KOPT-K1 (cell line): Measurements from ENCODE around the gene GRK5.

ENCODE experiments used
- H3K27ac ChIP-seq: fragments of 200-600 bp; sonication (generic); 2 replicates; pipeline ENCODE4 v1.5.1; 2016; ENCODE audit warnings: antibody characterized with exemption, mild to moderate bottlenecking, low read depth, low read length; ENCODE audit not compliant: poor library complexity, severe bottlenecking
- H3K36me3 ChIP-seq: fragments of 200-600 bp; sonication (generic); 2 replicates; pipeline ENCODE4 v1.5.1; 2017; ENCODE audit warnings: antibody characterized with exemption, mild to moderate bottlenecking, low read length, moderate library complexity; ENCODE audit not compliant: insufficient read depth
- H3K9me3 ChIP-seq: fragments of 200-600 bp; sonication (generic); 2 replicates; pipeline ENCODE4 v1.5.1; 2017; ENCODE audit warnings: antibody characterized with exemption, low read length, mild to moderate bottlenecking; ENCODE audit not compliant: insufficient read depth, poor library complexity, severe bottlenecking

GRK5 gene

GRCh38 chr10:119292968-119293760 lies 85.8 kb downstream of the GRK5 start:
- Histone ChIP-seq H3K9me3 (no peaks in the 10 kb centered on the region), H3K27ac (peak overlapping the region; percentile 34), H3K36me3 (peaks cover 3% of the 10 kb centered on the region; the same call in 1 of the 2 replicates)

- no peak overlapping the region for H3K27ac ChIP-seq
- peaks cover 3% of the 10 kb centered on the region; the same call in 1 of the 2 replicates for H3K36me3 ChIP-seq
- no peaks in the 10 kb centered on the region for H3K9me3 ChIP-seq
Measured at GRCh38 chr10:119296703-119297102, 89.3 kb downstream of the GRK5 start.

DNA sequence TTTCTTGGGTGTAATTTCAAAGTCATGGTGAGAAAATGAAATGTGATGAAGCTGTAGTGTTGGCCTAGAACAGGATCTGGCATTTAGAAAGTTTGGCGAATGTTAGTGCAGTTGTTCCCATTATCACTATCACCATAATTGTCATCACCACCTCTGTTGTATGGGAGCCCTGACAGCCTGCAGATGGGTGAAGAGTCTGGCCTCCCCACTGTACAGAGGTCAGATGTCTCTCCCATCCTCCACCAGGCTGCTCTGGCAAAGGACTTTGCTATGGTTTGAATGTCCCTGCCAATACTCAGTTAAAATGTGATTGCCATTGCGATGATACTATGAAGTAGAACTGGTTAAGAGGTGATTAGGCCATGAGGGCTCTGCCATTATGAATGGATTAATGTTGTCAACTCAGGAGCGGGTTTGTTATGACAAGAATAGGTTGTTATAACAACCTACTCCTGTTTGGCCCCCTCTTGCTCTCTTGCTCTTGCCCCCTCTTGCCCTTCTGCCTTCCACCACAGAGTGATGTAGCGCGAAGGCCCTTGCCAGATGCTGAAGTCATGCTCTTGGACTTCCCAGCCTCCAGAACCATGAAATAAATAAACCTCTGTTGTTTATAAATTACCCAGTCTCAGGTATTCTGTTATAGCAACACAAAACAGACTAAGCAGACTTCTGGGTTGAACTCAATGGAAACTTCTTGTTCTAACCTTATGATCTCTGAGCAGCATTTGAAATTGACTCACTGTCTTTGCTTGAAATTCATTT lies 90.0 kb downstream of the GRK5 start:
- Histone ChIP-seq H3K27ac (no peak overlapping the region), H3K36me3 (peaks cover 3% of the 10 kb centered on the region; the same call in 1 of the 2 replicates), H3K9me3 (no peaks in the 10 kb centered on the region)

DNA sequence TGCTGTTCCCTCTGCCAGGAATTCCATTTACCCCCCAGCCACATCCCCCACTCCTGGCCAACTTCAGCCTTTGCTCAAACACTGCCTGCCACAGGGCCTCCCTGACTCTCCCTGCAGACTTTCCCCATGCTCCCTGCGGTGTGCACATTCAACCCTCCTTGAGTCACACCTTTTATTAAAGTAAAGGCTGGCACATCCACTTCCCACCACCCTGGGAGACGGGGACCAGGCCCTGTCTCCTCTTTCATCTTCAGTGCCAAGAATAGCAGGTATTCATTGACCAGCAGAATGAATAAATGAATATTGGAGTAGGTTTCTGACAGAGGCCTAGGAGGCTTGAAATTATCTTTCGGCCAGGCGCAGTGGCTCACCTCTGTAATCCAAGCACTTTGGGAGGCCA lies 91.4 kb downstream of the GRK5 start:
- no peaks in the 10 kb centered on the region for H3K9me3 ChIP-seq
- H3K27ac ChIP-seq, result peak overlapping the region; percentile 4
- peaks cover 3% of the 10 kb centered on the region; the same call in 1 of the 2 replicates for H3K36me3 ChIP-seq

DNA sequence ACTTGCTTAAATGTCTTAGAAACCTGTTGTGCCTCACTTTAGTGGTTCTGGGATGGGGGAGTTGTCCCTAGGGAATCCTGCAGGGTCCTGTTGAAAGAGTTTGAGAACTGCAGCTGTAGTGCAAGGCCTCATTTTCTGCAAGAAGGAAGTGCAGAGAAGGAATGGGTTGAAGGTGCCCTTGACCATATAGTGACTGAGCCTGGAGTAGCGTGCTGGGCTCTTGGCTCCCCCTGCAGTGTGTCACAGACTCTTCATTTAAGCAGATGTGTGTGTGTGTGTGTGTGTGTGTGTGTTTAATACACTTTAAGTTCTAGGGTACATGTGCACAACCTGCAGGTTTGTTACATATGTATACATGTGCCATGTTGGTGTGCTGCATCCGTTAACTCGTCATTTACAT lies 92.2 kb downstream of the GRK5 start:
- peaks cover 3% of the 10 kb centered on the region; the same call in 1 of the 2 replicates for H3K36me3 ChIP-seq
- no peaks in the 10 kb centered on the region for H3K9me3 ChIP-seq
- H3K27ac ChIP-seq, result peak overlapping the region; percentile 72

DNA sequence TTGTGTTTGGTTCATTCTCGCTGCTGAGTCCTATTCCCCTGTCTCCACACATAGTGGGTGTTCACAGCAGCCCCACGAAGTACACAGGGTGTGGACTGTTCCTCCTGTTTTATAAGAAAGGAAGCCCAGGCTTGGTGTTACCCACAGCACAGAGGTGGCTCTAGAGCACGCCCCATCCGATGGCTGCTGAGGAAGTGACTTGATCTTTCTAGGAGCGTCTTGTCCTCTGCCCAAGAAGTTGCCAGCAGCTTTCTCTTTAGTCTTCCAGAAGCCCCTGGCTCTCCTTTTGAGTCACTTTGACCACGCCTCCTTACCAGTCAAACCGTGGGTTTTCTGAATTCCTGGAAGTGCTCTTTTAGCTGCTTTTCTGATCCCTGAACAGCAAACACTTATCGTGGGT lies 94.0 kb downstream of the GRK5 start:
- H3K27ac ChIP-seq, result peak overlapping the region; percentile 72
- H3K36me3 ChIP-seq, result no peaks in the 10 kb centered on the region; the same call in 1 of the 2 replicates
- H3K9me3 ChIP-seq, result no peaks in the 10 kb centered on the region

DNA sequence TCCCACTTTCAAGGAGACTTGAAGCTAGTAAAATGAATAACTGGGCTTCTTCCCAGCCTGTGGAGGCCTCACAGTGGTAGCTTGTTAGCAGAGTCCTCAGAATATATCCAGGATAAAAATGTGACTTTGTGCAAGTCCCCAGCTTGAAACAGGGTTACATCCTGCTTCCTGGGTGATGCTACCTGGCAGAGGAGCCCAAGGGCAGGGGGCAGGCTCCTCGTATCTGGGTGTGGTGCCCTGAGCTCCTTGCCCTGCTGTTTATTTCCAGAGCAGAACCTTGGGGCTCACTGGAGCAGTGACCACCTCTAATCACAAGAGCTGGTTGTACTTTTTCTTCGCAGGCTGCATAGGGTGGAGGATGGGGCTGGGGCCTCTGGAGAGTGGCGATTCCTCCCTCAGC lies 94.8 kb downstream of the GRK5 start:
- no peaks in the 10 kb centered on the region; the same call in 1 of the 2 replicates for H3K36me3 ChIP-seq
- no peaks in the 10 kb centered on the region for H3K9me3 ChIP-seq
- peak overlapping the region; percentile 72 for H3K27ac ChIP-seq

DNA sequence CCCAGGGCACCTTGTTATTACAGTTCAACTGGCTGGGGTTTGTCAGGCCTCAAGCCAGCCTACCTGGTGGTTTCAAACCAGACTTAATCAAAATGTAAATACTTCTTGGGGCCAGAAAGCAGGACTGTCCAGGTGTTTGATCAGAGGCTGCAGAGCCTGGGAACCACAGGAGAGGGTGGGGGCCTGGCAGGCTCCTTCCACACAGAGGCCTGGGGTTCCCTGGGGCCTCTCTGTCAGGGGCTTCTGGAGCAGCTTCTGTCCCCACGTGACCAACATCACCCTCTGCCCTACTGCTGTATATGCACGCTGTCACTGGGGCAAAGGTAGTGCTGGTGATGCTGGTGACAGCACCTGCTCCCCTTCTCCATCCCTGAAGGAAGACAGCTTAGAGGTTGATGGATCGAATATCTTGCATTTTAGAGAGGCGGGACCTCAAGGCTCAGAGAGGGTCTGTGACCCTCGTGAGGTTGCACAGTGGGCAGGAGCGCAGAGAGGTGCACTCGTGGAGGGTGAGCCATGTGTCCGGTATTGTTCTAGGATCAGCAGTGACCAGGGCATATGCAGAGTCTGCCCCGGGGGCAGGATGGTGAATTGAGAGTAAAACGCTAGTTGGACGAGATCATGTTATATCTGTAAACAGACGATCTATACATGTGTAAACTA lies 95.4 kb downstream of the GRK5 start:
- Histone ChIP-seq H3K36me3 (no peaks in the 10 kb centered on the region), H3K9me3 (no peaks in the 10 kb centered on the region), H3K27ac (peak overlapping the region; percentile 72)

DNA sequence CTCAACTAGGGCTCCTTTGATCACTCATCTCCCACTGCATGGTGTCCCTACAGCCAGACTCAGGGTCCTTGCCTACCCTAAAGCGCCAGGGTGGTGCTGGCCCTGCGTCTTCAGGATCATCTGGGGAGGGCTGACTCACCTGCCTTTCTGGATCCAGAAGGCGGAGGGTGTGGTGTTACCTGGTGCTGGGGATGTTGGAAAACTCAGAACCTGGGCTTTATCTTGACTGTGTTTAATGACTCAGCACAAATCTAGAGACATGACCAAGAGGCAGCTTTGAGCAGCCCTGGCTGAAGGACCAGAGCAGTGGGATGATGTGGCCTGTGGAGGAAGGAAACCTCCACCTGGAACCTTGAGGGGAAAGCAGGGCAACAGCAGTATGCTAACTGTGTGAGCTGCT lies 96.5 kb downstream of the GRK5 start:
- no peaks in the 10 kb centered on the region for H3K36me3 ChIP-seq
- H3K27ac ChIP-seq, result no peak overlapping the region
- no peaks in the 10 kb centered on the region for H3K9me3 ChIP-seq

DNA sequence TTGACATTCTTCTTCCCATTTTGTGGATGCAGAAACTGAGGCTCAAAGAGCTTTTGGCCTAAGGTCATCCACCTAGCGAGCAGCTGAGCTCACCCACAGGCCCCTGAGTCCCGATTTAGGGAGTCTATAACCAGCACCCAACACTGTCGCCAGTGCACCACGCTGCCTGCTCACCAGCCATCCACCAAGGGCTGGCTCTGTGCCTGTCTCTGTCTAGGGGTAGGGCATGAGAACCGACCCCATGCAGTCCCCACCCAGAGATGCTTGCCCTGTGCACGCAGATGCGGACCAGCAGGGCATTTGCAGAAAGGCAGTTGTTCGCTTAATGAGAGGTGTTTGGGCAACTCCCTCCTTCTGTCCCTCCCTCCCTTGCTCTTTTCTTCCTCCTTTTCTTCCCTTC lies 97.2 kb downstream of the GRK5 start:
- H3K36me3 ChIP-seq, result no peaks in the 10 kb centered on the region
- H3K27ac ChIP-seq, result peak overlapping the region; percentile 88
- H3K9me3 ChIP-seq, result no peaks in the 10 kb centered on the region

- Histone ChIP-seq H3K36me3 (no peaks in the 10 kb centered on the region), H3K9me3 (no peaks in the 10 kb centered on the region), H3K27ac (peak overlapping the region; percentile 88)
Measured at GRCh38 chr10:119305860-119306513, 98.6 kb downstream of the GRK5 start.

GRCh38 chr10:119306514-119306951 lies 99.2 kb downstream of the GRK5 start:
- Histone ChIP-seq H3K27ac (peak overlapping the region; percentile 88), H3K36me3 (no peaks in the 10 kb centered on the region)

GRCh38 chr10:119306986-119307392 lies 99.6 kb downstream of the GRK5 start:
- H3K9me3 ChIP-seq, result no peaks in the 10 kb centered on the region
- no peaks in the 10 kb centered on the region for H3K36me3 ChIP-seq
- peak overlapping the region; percentile 88 for H3K27ac ChIP-seq

More at GRCh38 chr10:119306514-119306951, 99.2 kb downstream of the GRK5 start:
- no peaks in the 10 kb centered on the region for H3K9me3 ChIP-seq

DNA sequence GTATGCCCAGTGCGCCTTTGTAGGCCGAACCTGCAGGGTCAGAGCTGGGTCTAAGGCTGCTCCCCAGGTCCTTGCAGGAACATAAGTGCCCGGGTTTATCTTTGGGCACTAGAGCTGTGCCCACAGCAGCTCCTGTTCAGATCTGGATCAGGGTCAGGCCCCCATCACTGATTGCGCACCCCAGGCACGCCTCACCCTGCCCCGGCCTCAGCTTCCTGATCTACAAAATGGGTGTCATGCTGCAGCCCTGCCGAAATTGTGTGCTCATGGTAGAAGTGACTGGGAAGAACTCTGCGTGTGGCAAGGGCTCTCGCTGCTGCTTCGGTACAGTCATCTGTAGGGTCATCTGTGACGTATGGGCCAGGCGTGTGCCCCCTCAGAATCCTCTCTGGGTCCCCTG lies 100.7 kb downstream of the GRK5 start:
- Histone ChIP-seq H3K9me3 (no peaks in the 10 kb centered on the region), H3K36me3 (no peaks in the 10 kb centered on the region), H3K27ac (no peak overlapping the region)
